SKM-1 treated with dmso at 0.1 percent for 144 hours (cell line): ENCODE measurements around the gene R3HDM4.
"Not testable (repeated sequence)": the region's sequence is repeated elsewhere in the genome, so short reads cannot be mapped to it uniquely, and the experiment has no call there.

Source experiments
- DNase-seq: peaks from one replicate; lab custom pipeline; 2025; ENCODE audit not compliant: unreplicated experiment; lab: John Stamatoyannopoulos, UW

R3HDM4 gene

GRCh38 chr19:913080-913748, at the start of gene R3HDM4:
R3HDM4 (minus strand) TSS chr19:913219; CDS start chr19:913157, 62 bp downstream.
- peak; percentile 35 for DNase-seq

- no peak for DNase-seq
These were observed 49.0 kb upstream of the R3HDM4 start for GRCh38 chr19:961866-962620.

GRCh38 chr19:960601-960938, 47.6 kb upstream of the R3HDM4 start:
- no peak for DNase-seq

GRCh38 chr19:960020-960419, 47.0 kb upstream of the R3HDM4 start:
- no peak for DNase-seq

DNA sequence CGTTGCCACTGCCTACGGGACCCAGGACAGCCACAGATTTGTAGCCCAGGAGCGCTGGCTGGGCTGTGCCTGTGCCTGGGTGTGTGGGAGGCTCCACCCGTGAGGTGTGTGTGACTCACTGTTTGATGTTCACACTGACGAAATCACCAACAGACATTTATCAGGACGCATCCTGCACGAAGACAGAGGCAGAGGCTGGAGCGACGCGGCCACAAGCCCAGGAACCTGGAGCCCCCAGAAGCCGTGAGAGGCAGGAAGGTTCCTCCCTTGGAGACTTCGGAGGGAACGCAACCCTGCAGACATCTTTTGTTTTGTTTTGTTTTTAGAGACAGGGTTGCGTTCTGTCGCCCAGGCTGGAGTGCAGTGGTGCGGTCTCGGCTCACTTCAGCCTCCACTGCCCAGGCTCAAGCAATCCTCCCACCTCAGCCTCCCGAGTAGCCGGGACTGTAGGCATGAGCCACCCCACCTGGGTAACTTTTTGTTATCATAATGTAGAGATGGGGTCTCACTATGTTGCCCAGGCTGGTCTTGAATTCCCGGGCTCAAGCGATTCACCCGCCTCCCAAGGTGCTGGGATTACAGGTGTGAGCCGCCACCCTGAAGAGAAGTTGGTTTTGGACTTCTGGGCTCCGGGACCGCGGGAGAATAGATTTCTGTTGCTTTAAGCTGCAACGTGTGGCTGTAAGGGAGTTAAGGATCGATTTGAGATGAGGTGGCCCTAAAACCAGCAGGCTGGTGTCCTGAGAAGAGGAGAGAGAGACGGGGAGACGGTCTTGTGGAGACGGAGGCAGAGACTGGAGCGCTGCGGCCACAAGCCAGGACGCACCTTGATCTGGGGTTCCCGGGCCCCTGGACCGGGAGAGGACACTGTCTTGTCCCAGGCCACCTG, 46.2 kb upstream of the R3HDM4 start:
- DNase-seq = no peak

- DNase-seq = not testable (repeated sequence)
These were observed 44.6 kb upstream of the R3HDM4 start for GRCh38 chr19:957578-957977.

GRCh38 chr19:956766-957440, 43.9 kb upstream of the R3HDM4 start:
- DNase-seq = no peak

DNA sequence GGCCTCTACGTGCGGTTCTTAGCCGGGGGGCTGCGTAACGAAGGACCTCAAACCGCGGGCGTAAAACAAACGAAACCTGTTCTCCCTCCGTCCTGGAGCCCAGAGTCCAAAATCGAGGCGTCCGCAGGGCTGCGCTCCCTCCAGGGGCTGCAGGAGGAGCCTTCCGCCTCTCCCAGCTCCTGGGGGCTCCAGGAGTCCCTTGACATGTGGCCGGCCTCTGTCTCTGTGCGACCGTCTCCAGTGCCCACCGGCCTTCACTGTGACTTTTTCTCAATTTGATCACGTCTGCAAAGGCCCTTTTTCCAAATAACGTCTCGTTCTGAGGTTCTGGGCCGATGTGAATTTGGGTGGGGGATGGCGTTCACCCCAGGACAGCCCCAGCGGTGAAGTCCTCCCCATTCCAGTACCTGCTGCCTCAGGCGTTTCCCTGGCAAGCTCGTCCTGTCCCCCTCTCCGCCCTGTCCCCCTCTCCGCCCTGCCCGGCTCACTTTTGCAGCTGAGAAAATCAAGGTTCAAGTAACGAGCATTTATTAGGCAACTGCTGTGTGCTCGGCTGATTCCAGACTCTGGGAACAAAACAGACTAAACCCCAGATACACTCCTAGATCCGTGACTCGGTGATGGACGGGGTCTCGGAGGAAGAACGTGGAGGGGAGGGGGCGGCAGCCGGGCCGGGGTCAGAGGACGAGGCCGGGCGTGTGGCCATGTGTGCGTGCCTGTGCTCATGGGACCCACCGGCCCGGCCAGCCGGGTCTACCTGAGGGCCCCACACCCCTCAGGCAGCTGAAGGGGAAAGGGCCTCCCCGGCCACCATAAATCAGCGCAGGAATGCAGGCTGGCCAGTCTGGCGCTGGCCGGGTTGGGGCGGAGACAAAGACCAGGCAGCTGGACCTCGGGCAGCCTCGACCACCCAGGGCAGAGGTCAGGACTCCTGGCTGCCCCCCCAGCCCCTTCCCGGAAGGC, 43.1 kb upstream of the R3HDM4 start:
- no peak for DNase-seq

- no peak for DNase-seq
These were observed 41.9 kb upstream of the R3HDM4 start for GRCh38 chr19:954672-955494.

DNA sequence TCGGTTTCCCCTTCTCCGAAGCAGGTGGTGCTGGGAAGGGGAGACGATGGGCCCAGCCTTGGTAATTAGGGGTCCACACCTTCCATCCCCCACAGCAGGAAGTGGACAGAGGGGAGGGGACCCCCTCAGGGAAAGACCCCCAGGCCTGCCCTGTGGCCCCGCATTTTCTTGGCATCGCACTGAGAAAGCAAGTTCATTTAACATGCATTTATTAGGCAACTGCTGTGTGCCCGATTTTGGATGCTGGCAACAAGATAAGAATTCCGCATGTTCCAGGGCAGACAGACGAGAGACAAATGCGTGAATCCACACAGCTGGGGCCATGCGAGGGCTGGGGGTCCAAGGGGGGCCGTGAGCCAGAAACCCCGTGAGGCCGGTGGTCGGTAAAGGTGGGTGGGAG, 41.3 kb upstream of the R3HDM4 start:
- DNase-seq = no peak

DNA sequence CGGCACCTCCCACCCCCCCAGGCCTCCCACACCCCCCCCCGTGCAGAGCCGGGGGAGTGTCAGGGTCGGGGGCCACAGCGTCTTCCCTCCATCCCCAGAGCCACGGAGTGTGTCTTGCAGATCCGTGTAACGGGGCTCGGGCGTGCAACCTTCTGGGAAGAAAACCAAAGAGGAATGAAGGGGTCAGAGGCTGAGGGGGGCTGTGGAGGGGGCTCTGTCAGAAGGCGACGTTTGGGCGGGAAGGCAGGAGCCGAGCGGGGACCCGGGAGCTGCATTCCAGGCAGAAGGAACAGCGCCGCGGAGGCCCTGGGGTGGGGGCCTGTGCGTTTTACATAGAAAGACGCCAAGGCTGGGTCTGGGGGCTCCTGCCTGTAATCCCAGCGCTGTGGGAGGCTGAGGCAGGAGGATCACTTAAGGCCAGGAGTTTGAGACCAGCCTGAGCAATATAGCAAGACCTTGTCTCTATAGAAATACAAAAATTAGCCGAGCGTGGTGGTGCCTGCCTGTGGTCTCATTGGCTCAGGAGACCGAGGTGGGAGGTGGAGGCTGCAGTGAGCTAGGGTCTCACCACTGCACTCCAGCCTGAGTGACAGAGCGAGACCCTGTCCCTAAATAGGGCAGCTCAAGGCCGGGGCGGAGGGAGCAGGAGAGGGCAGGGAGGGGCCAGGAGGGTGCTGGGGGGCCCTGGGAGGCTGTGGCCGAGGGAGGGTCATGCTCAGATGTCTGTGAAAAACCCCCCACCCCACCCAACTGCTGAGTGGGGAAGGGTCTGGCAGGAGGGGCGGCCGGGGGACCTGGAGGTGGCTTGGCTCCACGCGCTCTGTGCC, 40.6 kb upstream of the R3HDM4 start:
- DNase-seq = no peak

DNA sequence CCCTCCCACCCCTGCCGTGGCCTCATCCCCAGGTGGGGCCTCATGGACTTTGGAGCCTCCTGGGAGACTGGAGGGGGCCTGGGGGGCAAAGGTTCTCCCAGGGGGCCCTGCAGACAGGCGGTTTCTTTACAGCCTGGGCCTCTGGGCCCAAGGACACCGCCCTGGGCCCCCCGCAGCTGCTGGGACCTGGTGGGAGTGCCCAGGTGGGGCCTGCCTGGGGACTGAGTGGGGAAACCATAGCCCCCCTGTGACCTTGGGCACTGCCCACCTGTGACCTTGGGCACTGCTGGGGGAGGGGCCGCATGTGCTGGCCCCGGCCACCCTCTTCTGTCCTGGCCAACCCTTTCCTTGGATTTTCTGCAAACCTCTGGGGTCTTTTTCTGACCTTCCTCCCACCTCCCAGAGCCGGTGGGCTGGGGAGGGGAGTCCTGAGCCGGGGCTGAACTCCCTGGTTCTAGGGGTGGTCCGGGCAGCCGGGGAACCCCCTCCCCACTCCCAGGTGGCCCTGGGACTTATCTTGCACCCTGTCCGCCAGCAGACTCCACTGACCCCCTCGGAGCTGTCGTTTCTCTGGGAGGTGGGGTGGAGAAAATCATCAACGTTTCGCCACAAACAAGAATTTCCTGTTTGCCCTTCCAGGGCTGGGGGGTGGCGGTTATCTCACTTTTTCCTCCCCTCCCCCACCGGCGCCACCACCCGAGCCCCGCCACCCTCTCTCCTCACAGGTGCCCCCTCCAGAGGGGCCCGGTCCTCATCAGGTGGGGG, 39.8 kb upstream of the R3HDM4 start:
- DNase-seq = no peak

DNA sequence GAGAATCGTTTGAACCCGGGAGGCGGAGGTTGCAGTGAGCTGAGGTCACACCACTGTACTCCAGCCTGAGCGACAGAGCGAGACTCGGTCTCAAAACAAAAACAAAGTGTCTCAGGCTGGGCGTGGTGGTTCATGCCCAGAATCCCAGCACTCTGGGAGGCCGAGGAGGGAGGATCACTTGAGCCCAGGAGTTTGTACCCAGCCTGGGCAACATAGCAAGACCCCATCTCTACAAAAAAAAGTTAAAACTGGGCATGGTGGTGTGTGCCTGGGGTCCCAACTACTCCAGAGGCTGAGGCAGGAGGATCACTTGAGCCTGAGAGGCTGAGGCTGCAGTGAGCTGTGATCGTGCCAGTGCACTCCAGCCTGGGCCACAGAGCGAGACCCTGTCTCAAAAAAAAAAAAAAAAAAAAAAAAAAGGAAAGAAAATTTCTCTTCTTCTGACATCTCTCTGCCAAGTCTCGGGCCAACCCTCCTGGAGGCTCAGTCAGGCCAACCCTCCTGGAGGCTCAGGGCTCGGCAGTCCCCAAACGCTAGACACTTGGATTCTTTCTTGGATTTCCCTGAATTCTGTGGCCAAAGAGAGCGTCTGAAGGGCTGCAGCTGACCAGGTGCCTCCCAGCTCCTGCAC, 39.1 kb upstream of the R3HDM4 start:
- no peak for DNase-seq

- DNase-seq = no peak
These were observed 37.5 kb upstream of the R3HDM4 start for GRCh38 chr19:950352-951066.

- no peak for DNase-seq
These were observed 36.0 kb upstream of the R3HDM4 start for GRCh38 chr19:948842-949496.
